Choroid plexus epithelial cell (primary cell): ENCODE measurements around the gene HEATR9.

Experiments used
- DNase-seq: peaks from one replicate; pipeline ENCODE4 v3.0.0-alpha.2; 2010; ENCODE audit warnings: low read depth
- H3K4me3 ChIP-seq: 2 replicates; pipeline ENCODE4 v1.5.1; 2011; ENCODE audit warnings: low read depth, mild to moderate bottlenecking, control low read depth, low read length, moderate library complexity
- CTCF ChIP-seq: conservative IDR thresholded peaks from 2 replicates; pipeline ENCODE4 v1.5.1; 2011; ENCODE audit warnings: low read depth, mild to moderate bottlenecking, control low read depth, inconsistent platforms, low read length, moderate library complexity

HEATR9 gene

GRCh38 chr17:35894206-35894605 is 25.5 kb upstream of the HEATR9 start:
- DNase-seq: no peak
- no peak for TF ChIP-seq CTCF
- no peak overlapping the region for H3K4me3 ChIP-seq

GRCh38 chr17:35893751-35894150 is 25.1 kb upstream of the HEATR9 start:
- TF ChIP-seq CTCF: no peak
- DNase-seq: no peak
- no peak overlapping the region for H3K4me3 ChIP-seq

- no peak for TF ChIP-seq CTCF
- DNase-seq: peak; percentile 43
These were observed 23.7 kb upstream of the HEATR9 start for GRCh38 chr17:35892091-35893035.

GRCh38 chr17:35891269-35891668 is 22.6 kb upstream of the HEATR9 start:
- DNase-seq: no peak
- TF ChIP-seq CTCF: no peak
- H3K4me3 ChIP-seq: no peak overlapping the region

More at GRCh38 chr17:35892091-35893035, 23.7 kb upstream of the HEATR9 start:
- H3K4me3 ChIP-seq: no peak overlapping the region

GRCh38 chr17:35890774-35891155 is 22.1 kb upstream of the HEATR9 start:
- H3K4me3 ChIP-seq: no peak overlapping the region
- DNase-seq: peak; percentile 16
- TF ChIP-seq CTCF: no peak

GRCh38 chr17:35889818-35890773 is 21.4 kb upstream of the HEATR9 start:
- H3K4me3 ChIP-seq: no peak overlapping the region
- peak; percentile 88 for DNase-seq
- TF ChIP-seq CTCF: no peak
